ENCODE results near the gene TP53INP2.

The TP53INP2 gene

GRCh38 chr20:34724172-34724571, 20.0 kb downstream of the TP53INP2 start:
- Histone ChIP-seq H3K4me2 (ENCODE audit: low read depth, low read length) (no peak overlapping the region), H3K79me2 (ENCODE audit: low read length) (no peaks in the 10 kb centered on the region), H3K9me2 (replicated peaks; ENCODE audit: insufficient read depth, low read length) (no peaks in the 10 kb centered on the region), H3K27me3 (replicated peaks; ENCODE audit: insufficient read depth, low read length) (no peaks in the 10 kb centered on the region), H3K27ac (ENCODE audit: low read length) (no peak overlapping the region), H4K20me1 (ENCODE audit: insufficient read depth, low read length) (no peaks in the 10 kb centered on the region), H3K9ac (ENCODE audit: low read length) (no peak overlapping the region), H3K4me1 (ENCODE audit: low read length) (peaks cover 13% of the 10 kb centered on the region), H3F3A (ENCODE audit: insufficient read depth, low read length) (no peaks in the 10 kb centered on the region; the same call in 1 of the 2 replicates), H3K36me3 (replicated peaks; ENCODE audit: insufficient read depth, low read length) (no peaks in the 10 kb centered on the region), H2AFZ (ENCODE audit: low read length) (no peak overlapping the region), H3K4me3 (ENCODE audit: low read length) (no peak overlapping the region), H3K9me3 (replicated peaks; ENCODE audit: insufficient read depth, low read length) (no peaks in the 10 kb centered on the region)
- DNase-seq, result no peak
- TF ChIP-seq EZH2 (optimal IDR thresholded peaks at IDR 0.05; ENCODE audit: low read depth, low read length) (no peak), EZH2phosphoT487 (IDR thresholded peaks at IDR 0.05; ENCODE audit: low read length) (no peak)
- TF ChIP-seq, protein P1, sequence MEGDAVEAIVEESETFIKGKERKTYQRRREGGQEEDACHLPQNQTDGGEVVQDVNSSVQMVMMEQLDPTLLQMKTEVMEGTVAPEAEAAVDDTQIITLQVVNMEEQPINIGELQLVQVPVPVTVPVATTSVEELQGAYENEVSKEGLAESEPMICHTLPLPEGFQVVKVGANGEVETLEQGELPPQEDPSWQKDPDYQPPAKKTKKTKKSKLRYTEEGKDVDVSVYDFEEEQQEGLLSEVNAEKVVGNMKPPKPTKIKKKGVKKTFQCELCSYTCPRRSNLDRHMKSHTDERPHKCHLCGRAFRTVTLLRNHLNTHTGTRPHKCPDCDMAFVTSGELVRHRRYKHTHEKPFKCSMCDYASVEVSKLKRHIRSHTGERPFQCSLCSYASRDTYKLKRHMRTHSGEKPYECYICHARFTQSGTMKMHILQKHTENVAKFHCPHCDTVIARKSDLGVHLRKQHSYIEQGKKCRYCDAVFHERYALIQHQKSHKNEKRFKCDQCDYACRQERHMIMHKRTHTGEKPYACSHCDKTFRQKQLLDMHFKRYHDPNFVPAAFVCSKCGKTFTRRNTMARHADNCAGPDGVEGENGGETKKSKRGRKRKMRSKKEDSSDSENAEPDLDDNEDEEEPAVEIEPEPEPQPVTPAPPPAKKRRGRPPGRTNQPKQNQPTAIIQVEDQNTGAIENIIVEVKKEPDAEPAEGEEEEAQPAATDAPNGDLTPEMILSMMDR (IDR thresholded peaks at IDR 0.05; ENCODE audit: low read length), result no peak

DNA sequence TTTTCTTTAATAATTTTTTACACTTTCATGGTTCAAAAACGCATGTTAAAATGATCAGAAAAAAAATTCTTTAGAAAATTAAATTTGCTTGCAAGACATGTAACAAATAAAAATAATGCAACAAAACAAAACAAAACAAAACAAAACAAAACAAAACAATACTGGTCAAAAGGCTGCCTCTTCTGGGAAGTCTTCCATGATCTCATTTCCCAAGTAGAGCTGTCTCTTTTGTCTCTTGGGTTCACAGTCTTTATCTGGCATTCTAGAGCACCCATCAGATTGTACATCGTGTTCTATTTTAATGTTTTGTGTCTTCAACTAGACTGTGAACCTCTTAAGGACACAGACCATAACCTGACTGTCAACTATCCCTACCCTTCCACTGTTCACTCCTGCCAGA, 25.3 kb downstream of the TP53INP2 start:
- Histone ChIP-seq H3K4me1 (ENCODE audit: low read length) (no peaks in the 10 kb centered on the region), H3F3A (ENCODE audit: insufficient read depth, low read length) (no peaks in the 10 kb centered on the region), H3K36me3 (replicated peaks; ENCODE audit: insufficient read depth, low read length) (no peaks in the 10 kb centered on the region), H3K79me2 (ENCODE audit: low read length) (no peaks in the 10 kb centered on the region), H3K4me3 (ENCODE audit: low read length) (no peak overlapping the region), H3K27ac (ENCODE audit: low read length) (no peak overlapping the region), H3K9ac (ENCODE audit: low read length) (no peak overlapping the region), H2AFZ (ENCODE audit: low read length) (no peak overlapping the region), H3K27me3 (replicated peaks; ENCODE audit: insufficient read depth, low read length) (no peaks in the 10 kb centered on the region), H3K4me2 (ENCODE audit: low read depth, low read length) (no peak overlapping the region), H3K9me3 (replicated peaks; ENCODE audit: insufficient read depth, low read length) (no peaks in the 10 kb centered on the region), H4K20me1 (ENCODE audit: insufficient read depth, low read length) (no peaks in the 10 kb centered on the region), H3K9me2 (replicated peaks; ENCODE audit: insufficient read depth, low read length) (no peaks in the 10 kb centered on the region)
- DNase-seq, result no peak
- TF ChIP-seq, protein P1 (IDR thresholded peaks at IDR 0.05; ENCODE audit: low read length), result no peak
- no peak for TF ChIP-seq EZH2phosphoT487 (IDR thresholded peaks at IDR 0.05; ENCODE audit: low read length)
- no peak for TF ChIP-seq EZH2 (optimal IDR thresholded peaks at IDR 0.05; ENCODE audit: low read depth, low read length)

- no peak overlapping the region for H3K9ac ChIP-seq (ENCODE audit: low read length)
- no peak overlapping the region for H3K4me2 ChIP-seq (ENCODE audit: low read depth, low read length)
- H3K27me3 ChIP-seq (replicated peaks; ENCODE audit: insufficient read depth, low read length), result no peaks in the 10 kb centered on the region
- no peaks in the 10 kb centered on the region for H3K4me1 ChIP-seq (ENCODE audit: low read length)
- H3F3A ChIP-seq (ENCODE audit: insufficient read depth, low read length), result no peaks in the 10 kb centered on the region
- no peaks in the 10 kb centered on the region for H3K36me3 ChIP-seq (replicated peaks; ENCODE audit: insufficient read depth, low read length)
- no peaks in the 10 kb centered on the region for H3K9me3 ChIP-seq (replicated peaks; ENCODE audit: insufficient read depth, low read length)
- H3K79me2 ChIP-seq (ENCODE audit: low read length), result no peaks in the 10 kb centered on the region
- no peak overlapping the region for H3K27ac ChIP-seq (ENCODE audit: low read length)
- no peak overlapping the region for H3K4me3 ChIP-seq (ENCODE audit: low read length)
- no peak for DNase-seq
- H4K20me1 ChIP-seq (ENCODE audit: insufficient read depth, low read length), result no peaks in the 10 kb centered on the region
- H2AFZ ChIP-seq (ENCODE audit: low read length), result no peak overlapping the region
- TF ChIP-seq EZH2phosphoT487 (IDR thresholded peaks at IDR 0.05; ENCODE audit: low read length) (no peak), EZH2 (optimal IDR thresholded peaks at IDR 0.05; ENCODE audit: low read depth, low read length) (no peak)
- TF ChIP-seq, protein P1 (IDR thresholded peaks at IDR 0.05; ENCODE audit: low read length), result no peak
- H3K9me2 ChIP-seq (replicated peaks; ENCODE audit: insufficient read depth, low read length), result no peaks in the 10 kb centered on the region
Measured at GRCh38 chr20:34732523-34732922, 28.4 kb downstream of the TP53INP2 start.
